Stimulated activated CD4-positive, alpha-beta T cell treated with anti-CD3 and anti-CD28 coated beads, Interleukin-4, amount 100 ng/mL, for 24 hours (primary cell): ENCODE measurements around the gene TNIK.

Experiments
- DNase-seq: peaks from one replicate; pipeline ENCODE4 v3.0.0-alpha.2; 2020

The TNIK gene

GRCh38 chr3:171459942-171460724, at the start of gene TNIK:
Gene TNIK (minus strand): TSS chr3:171460405. CDS start chr3:171460063, 342 bp downstream.
- peak; percentile 95 for DNase-seq

GRCh38 chr3:171508676-171509075, 48.5 kb upstream of the TNIK start:
- no peak for DNase-seq

GRCh38 chr3:171508206-171508605, 48.0 kb upstream of the TNIK start:
- DNase-seq, result no peak

GRCh38 chr3:171506743-171507319, 46.6 kb upstream of the TNIK start:
- no peak for DNase-seq

DNA sequence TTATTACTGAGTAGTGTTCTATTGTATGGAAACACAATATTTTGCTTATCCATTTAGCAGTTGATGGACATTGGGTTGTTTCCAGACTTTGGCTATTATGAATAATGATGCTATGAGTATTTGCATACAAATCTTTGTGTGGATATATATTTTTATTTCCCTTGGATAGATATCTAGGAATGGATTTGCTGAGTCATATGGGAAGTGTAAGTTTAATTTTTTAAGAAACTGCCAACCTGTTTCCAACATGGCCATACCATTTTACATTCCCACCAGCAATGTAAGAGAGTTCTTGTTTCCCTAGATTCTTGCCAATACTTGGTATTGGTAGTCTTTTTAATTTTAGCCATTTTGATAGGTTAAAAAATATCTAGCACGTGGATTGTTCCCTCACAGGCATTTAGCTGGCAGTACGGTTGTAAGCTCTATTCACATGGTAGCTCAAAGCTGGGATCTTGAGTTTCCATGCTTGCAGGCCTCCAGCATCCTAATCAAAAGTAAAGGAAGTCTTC, 45.7 kb upstream of the TNIK start:
- no peak for DNase-seq

DNA sequence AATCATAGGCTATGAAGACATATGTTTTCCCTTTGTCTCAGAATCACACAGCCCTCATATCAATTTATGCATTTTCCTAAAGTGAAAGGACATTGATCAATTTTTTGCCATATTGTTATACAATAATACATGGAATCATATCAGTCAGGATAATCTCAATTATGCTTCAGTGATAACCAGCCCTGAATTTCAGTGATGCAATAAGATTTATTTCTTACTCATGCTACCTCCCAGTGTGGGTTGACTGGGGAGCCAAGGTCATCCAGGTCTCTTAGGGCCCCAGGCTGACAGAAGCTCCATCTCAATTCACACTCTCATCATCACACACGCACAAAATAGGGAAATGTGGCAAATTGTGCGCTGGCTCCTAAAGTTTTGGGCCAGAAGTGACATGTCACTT, 44.2 kb upstream of the TNIK start:
- DNase-seq, result no peak

DNA sequence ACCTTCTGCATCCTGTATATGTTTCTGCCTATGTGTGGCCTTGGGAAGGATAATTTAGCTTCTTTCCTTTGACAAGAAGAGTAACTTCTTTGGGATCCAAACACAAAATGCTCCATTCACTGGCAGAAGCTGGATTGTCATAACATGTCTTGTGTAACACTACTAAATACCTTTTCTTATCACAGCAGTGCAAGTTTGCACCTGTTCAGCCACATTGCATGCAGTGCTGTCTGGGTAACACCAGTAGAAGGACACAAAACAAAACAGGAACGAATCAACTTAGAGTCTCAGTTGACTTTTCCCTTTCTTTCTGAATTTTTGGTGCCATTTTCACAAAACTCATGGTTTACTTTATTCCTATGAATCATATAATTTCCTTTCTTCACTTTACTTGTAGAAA, 43.6 kb upstream of the TNIK start:
- DNase-seq, result no peak

DNA sequence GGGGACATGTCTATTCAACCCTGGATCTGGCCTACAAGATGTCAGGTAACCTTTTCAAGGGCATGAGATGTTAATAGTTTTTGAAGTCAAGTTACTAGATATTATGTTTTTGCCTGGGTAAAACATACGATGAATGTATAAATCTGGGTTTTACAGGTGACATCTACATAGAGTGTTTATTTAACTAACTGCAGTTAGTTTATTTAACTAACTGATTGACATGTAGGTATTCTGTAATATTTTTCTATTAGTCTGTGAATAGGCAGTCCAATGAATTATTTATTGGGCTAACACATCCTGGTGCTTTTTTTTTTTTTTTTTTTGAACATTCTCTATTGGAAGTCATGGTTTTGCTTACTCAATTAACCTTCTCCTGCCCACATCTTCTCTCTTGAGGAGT, 38.7 kb upstream of the TNIK start:
- DNase-seq, result no peak

GRCh38 chr3:171497468-171497867, 37.3 kb upstream of the TNIK start:
- no peak for DNase-seq

DNA sequence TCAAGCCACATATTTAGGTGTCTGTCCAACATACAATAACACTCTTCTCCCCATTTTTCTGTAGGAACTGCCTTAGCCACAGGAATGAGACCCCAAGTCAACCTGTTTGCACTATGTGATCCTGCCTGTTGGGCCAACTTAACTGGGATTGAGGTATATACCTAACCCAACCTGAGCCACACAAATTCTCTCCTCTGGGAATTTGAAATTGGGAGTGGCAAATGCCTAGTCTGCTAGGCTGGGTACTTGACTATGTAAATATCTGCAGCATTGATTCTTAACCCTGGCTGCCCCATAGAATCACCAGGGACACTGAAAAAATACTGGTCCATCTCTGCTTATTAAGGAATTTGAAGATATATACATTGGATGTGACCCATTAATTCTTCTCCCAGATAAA, 35.2 kb upstream of the TNIK start:
- no peak for DNase-seq

GRCh38 chr3:171494457-171495109, 34.4 kb upstream of the TNIK start:
- no peak for DNase-seq

DNA sequence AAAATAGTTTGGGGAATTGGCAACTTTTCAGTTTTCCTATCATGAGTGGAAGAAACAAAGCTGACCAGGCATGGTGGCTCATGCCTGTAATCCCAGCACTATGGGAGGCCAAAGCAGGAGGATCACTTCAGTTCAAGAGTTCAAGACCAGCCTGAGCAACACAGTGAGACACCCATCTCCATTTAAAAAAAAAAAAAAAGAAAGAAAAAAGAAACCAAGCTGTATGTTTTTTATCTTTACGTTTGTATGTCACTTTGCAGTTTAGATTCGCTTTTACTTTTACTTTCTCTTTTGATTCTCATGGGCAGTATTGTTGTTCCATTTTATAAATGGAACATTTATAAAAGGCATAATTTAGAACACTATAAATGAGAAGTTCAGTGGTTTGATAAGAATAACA, 31.2 kb upstream of the TNIK start:
- no peak for DNase-seq

DNA sequence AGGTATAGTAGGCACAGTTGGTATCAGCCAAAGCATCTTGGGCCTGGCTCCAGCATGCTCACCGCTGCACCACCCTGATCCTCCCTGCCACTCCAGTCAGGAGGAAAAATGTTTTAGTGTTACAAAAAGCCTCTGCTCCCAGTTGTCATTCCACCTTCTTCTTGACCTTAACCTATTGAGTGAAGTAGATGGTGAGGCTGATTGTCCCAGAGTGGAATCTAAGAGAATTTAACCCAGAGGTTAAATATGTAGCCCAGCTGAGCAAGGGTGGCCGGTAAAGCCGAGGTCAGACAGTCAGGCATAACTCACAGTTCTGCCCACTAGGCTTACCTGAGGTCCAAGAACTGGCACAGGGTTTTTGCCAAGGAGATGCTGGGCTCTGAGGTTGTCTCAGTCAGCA, 30.7 kb upstream of the TNIK start:
- DNase-seq, result no peak

DNA sequence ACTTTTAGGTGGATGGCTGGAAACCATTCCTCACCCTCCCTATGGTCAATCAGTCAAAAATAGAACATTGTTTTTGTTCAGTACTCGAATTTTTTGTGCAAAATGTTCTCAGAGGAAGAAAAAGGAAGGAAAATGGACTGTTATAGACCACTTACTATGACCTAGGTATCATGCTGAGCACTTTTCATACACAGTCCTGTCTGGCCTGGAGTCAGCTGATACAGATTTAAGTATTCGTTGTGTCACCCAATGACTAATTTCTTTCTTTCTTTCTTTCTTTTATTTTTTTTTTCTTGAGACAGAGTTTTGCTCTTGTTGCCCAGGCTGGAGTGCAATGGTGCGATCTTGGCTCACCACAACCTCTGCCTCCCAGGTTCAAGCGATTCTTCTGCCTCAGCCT, 29.1 kb upstream of the TNIK start:
- no peak for DNase-seq

DNA sequence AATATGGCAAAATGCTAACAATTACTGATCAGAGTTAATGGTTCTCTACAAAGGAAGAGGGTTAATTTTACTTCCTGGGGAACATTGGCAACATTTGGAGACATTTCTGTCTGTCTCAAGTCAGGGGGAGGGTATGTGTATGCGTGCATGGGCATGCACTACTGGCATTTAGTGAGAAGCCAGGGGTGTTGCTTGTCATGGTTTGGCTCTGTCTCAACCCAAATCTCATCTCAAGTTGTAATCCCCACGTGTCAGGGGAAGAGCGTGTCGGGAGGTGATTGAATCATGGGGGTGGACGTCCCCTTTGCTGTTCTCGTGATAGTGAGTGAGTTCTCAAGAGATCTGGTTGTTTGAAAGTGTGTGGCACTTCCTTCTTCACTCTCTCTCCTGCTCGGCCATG, 28.3 kb upstream of the TNIK start:
- no peak for DNase-seq

- DNase-seq, result no peak
These were observed 27.2 kb upstream of the TNIK start for GRCh38 chr3:171487382-171487781.

GRCh38 chr3:171485338-171485737, 25.1 kb upstream of the TNIK start:
- no peak for DNase-seq

GRCh38 chr3:171481011-171481410, 20.8 kb upstream of the TNIK start:
- DNase-seq, result no peak

DNA sequence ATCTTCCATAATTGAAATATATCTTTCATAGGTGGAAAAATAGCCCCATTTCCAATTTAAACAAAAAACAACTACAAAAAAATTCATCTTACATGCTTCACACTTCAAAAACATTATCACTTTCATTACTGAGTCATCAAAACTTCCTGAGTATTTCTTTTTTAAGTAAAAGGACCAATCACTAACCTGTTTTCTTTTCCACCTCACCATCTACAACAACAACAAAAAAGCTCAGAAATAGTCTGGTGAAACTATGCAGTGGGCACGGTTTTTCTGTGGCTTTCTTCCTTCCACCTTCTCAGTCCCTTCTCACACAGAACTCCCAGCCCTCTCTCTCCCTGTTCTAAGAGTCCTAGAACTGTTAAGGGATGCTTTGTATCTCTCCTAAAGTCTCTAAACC, 20.3 kb upstream of the TNIK start:
- DNase-seq, result no peak

DNA sequence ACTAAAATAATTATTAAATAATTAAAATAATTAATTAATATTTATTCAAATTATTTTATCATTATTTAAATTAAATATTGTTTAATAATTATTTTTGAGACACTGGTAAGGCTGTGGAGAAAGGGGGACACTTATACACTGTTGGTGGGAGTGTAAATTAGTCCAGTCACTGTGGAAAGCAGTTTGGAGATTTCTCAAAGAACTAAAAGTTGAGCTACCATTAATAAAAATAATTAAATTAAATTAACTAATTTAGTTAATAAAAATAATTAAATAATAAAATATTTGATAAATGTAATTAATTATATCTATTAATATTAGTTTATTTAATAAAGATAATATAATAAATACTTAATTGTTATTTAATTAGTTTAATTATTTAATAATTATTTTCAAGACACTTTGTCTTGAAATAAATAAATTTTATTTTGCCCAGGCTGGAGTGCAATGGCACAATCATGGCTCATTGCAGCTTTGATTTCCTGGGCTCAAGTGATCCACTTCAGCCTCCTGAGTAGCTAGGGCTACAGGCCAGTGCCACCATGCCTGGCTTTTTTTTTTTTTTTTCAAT, 16.4 kb upstream of the TNIK start:
- DNase-seq, result no peak

GRCh38 chr3:171472552-171472951, 12.3 kb upstream of the TNIK start:
- no peak for DNase-seq

DNA sequence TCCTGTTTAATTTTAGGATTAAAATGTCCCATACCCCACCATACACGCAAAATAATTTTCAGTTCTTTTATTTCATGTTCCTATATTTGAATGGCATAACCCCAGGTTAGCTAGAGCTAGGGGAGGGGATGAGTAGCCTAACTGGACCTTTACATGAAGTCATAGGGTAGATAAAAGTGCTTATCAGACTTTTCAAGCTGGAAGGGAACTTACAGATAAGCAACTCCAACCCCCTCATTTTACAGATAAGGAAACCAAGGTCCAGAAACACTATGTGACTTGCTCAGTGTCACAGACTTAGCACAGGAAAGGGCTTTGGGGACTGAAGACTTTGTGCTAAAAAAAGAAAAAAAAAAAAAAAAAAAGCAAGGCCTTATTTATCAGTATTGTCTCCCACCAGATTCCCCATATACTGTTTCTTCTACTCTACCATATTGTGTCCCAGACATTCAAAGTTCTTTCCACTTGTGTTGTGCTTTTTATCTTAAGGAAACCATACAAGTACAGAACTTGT, 10.6 kb upstream of the TNIK start:
- DNase-seq, result no peak

- no peak for DNase-seq
These were observed 9.2 kb upstream of the TNIK start for GRCh38 chr3:171469376-171469775.
